HG02973 (cell line): ENCODE results near the gene XPOT.
A peak's percentile ranks its signal among the peaks of the same experiment; 100 is the strongest.
"Not testable (repeated sequence)": the region's sequence is repeated elsewhere in the genome, so short reads cannot be mapped to it uniquely, and the experiment has no call there.

Source experiments
- ATAC-seq: cut with Tn5 transposase; IDR thresholded peaks from one replicate; pipeline ENCODE4 v1.9.1; 2021; ENCODE audit warnings: moderate library complexity; ENCODE audit not compliant: unreplicated experiment

The XPOT gene

GRCh38 chr12:64403707-64404469 lies at the start of gene XPOT:
Gene XPOT (plus strand): TSS chr12:64404392. CDS start chr12:64410036, 5,644 bp downstream.
- peak; percentile 94 for ATAC-seq

GRCh38 chr12:64356209-64356608 lies 48.0 kb upstream of the XPOT start:
- not testable (repeated sequence) for ATAC-seq

- not testable (repeated sequence) for ATAC-seq
Observed at GRCh38 chr12:64361173-64361572, 43.0 kb upstream of the XPOT start.

- ATAC-seq, result no peak
Observed at GRCh38 chr12:64362721-64363305, 41.4 kb upstream of the XPOT start.

GRCh38 chr12:64383675-64384074 lies 20.5 kb upstream of the XPOT start:
- ATAC-seq, result no peak

GRCh38 chr12:64385019-64385418 lies 19.2 kb upstream of the XPOT start:
- no peak for ATAC-seq

GRCh38 chr12:64385468-64385867 lies 18.7 kb upstream of the XPOT start:
- ATAC-seq, result no peak

- ATAC-seq, result no peak
Observed at GRCh38 chr12:64387197-64387816, 16.9 kb upstream of the XPOT start.

- no peak for ATAC-seq
Observed at GRCh38 chr12:64389154-64389553, 15.0 kb upstream of the XPOT start.

GRCh38 chr12:64390275-64390851 lies 13.8 kb upstream of the XPOT start, which contains the start of gene C12orf56:
Gene C12orf56 (minus strand): TSS chr12:64390758. CDS start chr12:64390565, 193 bp downstream.
- ATAC-seq, result no peak

GRCh38 chr12:64392221-64392620 lies 12.0 kb upstream of the XPOT start:
- no peak for ATAC-seq

- no peak for ATAC-seq
Observed at GRCh38 chr12:64395739-64396138, 8.5 kb upstream of the XPOT start.

GRCh38 chr12:64400041-64400440 lies 4.2 kb upstream of the XPOT start:
- ATAC-seq, result no peak

GRCh38 chr12:64402181-64402580 lies 2.0 kb upstream of the XPOT start:
- no peak for ATAC-seq

- peak; percentile 41 for ATAC-seq
Observed at GRCh38 chr12:64404470-64405256, 471 bp downstream of the XPOT start.

- no peak for ATAC-seq
Observed at GRCh38 chr12:64407342-64408223, 3.4 kb downstream of the XPOT start.

- no peak for ATAC-seq
Observed at GRCh38 chr12:64411427-64411826, 7.2 kb downstream of the XPOT start.

GRCh38 chr12:64412459-64412858 lies 8.3 kb downstream of the XPOT start:
- ATAC-seq, result no peak

GRCh38 chr12:64413884-64414283 lies 9.7 kb downstream of the XPOT start:
- no peak for ATAC-seq

GRCh38 chr12:64418209-64418608 lies 14.0 kb downstream of the XPOT start:
- ATAC-seq, result no peak
